Testis (tissue), 3 donors: Measurements from ENCODE around the gene TIPRL. TPM values are rescaled to one million over a fixed set of nuclear protein-coding genes. Genes with fewer than 3 reads are reported as not detected.
A peak's percentile ranks its signal among the peaks of the same experiment; 100 is the strongest.

Source experiments
- DNase-seq: peaks from one replicate; pipeline ENCODE4 v3.0.0-alpha.2; 2019
- H3K27ac ChIP-seq, 2 donors: fragments of 200-600 bp; sonication (generic); one replicate each; pipeline ENCODE4 v1.5.1; 2019
- H3K27me3 ChIP-seq: fragments of 200-600 bp; sonication (generic); one replicate; pipeline ENCODE4 v1.5.1; 2019
- H3K36me3 ChIP-seq: fragments of 200-600 bp; sonication (generic); one replicate; pipeline ENCODE4 v1.5.1; 2017; ENCODE audit warnings: low read depth; ENCODE audit errors: missing control alignments
- H3K4me1 ChIP-seq: fragments of 200-600 bp; sonication (generic); one replicate; pipeline ENCODE4 v1.5.1; 2019
- H3K4me3 ChIP-seq, 2 donors: fragments of 200-600 bp; sonication (generic); one replicate each; pipeline ENCODE4 v1.5.1; 2017 to 2019
- H3K9me3 ChIP-seq: fragments of 200-600 bp; sonication (generic); one replicate; pipeline ENCODE4 v1.5.1; 2017
- POLR2A ChIP-seq: fragments of 450-650 bp; IDR thresholded peaks from one replicate; pipeline ENCODE4 v1.6.1; 2017; ENCODE audit warnings: antibody characterized with exemption, mild to moderate bottlenecking, moderate library complexity
- WGBS, 2 donors: methylation state at CpG; one replicate each; pipeline ENCODE4 v1.1.5; 2018; 5-methylcytosine and 5-hydroxymethylcytosine counted together
- intact Hi-C: fragments of 100-400 bp; cut with DNase I; formaldehyde crosslinking; loops from one replicate; pipeline ENCODE4 v1.15.1; 2023; ENCODE audit warnings: low total_unique reads
- polyA plus RNA-seq: library from polyadenylated mRNA; stranded (reverse); fragments of 350-450 nt; fragmentation: Illumina TruSeq; extraction: RNeasy Lipid Tissue Mini Kit (QIAGEN cat#74804); gene quantifications from one replicate; pipeline ENCODE4 v1.2.3, GENCODE V29; 2014; ENCODE audit warnings: low read depth, low replicate concordance; ENCODE audit not compliant: insufficient read depth
- total RNA-seq, 2 donors: library from RNA; depleted of rRNA; stranded (reverse); fragments of >200 nt; gene quantifications; one replicate each; pipeline ENCODE4 v1.2.3, GENCODE V29; 2016
- TF ChIP-seq, protein P1 (sequence below), 3 experiments: fragments of 450-650 bp in 2 of 3; fragments of 200-600 bp in 1 of 3; sonication (generic) in 1 of 3; IDR thresholded peaks; one replicate each; pipeline ENCODE4 v1.5.1; 2016 to 2019; ENCODE audit warnings: antibody characterized with exemption in 3 of 3, mild to moderate bottlenecking in 2 of 3, moderate library complexity in 1 of 3

The TIPRL gene
- total and polyA plus RNA-seq, 3 donors from 2014 or later = 19.8 to 44.6 (median 23.5) TPM

DNA sequence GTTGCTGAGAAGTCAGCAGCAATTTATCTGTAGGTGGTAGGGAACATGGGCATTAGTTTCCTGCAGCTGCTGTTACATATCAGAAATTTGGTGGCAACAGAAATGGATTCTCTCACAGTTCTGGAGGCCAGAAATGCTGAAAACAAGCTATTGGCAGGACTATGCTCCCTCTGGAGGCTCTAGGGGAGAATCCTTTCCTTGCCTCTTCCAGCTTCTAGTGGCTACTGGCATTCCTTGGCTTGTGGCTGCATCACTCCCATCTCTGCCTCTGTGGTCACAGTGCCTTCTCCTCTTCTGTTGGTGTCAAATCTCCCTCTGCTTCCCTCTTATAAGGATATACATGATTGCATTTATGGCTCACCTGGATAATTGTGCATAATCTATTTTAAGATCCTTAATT, 44.5 kb downstream of the TIPRL start:
- Histone ChIP-seq H3K27ac (no peak overlapping the region), H3K27me3 (no peaks in the 10 kb centered on the region), H3K9me3 (no peaks in the 10 kb centered on the region), H3K36me3 (no peaks in the 10 kb centered on the region), H3K4me1 (peaks cover 9% of the 10 kb centered on the region), H3K4me3 (no peak overlapping the region)
- TF ChIP-seq, protein P1, sequence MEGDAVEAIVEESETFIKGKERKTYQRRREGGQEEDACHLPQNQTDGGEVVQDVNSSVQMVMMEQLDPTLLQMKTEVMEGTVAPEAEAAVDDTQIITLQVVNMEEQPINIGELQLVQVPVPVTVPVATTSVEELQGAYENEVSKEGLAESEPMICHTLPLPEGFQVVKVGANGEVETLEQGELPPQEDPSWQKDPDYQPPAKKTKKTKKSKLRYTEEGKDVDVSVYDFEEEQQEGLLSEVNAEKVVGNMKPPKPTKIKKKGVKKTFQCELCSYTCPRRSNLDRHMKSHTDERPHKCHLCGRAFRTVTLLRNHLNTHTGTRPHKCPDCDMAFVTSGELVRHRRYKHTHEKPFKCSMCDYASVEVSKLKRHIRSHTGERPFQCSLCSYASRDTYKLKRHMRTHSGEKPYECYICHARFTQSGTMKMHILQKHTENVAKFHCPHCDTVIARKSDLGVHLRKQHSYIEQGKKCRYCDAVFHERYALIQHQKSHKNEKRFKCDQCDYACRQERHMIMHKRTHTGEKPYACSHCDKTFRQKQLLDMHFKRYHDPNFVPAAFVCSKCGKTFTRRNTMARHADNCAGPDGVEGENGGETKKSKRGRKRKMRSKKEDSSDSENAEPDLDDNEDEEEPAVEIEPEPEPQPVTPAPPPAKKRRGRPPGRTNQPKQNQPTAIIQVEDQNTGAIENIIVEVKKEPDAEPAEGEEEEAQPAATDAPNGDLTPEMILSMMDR (IDR thresholded peaks at IDR 0.05) = no peak
- no peak for TF ChIP-seq POLR2A
- DNase-seq = no peak
- intact Hi-C loops = no loop called here

DNA sequence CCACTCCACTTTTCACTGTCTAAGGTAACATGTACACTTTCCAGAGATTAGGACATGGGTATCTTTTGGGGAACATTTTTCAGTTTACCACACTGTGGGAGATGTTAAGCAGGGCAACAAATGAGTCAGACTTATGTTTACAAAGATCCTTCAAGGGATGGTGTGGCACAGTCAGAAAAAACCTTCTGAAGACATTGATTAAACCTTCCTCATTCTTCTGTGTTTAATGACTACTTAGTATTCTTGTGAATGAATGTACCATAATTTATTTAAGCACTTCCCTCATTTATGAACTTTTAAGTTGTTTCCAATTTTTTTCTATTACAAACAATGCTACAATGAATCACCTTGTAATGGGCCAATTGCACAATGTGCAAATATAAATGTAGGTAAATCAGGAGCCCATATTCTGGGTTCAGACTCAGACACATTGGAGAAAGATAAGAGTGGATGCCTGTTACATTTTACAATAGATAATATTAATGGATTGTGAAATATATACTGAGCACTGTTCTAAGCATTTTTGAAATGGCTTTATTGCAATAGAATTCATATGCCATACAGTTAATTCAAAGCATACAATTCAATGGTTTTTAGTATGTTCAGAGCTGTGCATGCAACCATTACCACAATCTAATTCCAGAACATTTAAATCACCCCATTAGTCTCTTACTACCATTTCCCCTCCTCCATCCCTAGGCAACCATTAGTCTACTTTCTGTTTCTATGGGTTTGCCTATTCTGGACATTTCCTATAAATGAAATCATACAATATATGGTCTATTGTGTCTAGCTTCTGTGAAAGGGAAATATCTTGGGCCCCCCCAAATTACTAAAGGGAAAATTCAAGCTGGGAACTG, 45.1 kb downstream of the TIPRL start:
- Histone ChIP-seq H3K4me1 (peaks cover 15% of the 10 kb centered on the region), H3K36me3 (no peaks in the 10 kb centered on the region), H3K9me3 (no peaks in the 10 kb centered on the region), H3K27ac (no peak overlapping the region), H3K4me3 (no peak overlapping the region), H3K27me3 (no peaks in the 10 kb centered on the region)
- TF ChIP-seq, protein P1 (IDR thresholded peaks at IDR 0.05) = no peak
- no peak for TF ChIP-seq POLR2A
- intact Hi-C loops = no loop called here
- no peak for DNase-seq

DNA sequence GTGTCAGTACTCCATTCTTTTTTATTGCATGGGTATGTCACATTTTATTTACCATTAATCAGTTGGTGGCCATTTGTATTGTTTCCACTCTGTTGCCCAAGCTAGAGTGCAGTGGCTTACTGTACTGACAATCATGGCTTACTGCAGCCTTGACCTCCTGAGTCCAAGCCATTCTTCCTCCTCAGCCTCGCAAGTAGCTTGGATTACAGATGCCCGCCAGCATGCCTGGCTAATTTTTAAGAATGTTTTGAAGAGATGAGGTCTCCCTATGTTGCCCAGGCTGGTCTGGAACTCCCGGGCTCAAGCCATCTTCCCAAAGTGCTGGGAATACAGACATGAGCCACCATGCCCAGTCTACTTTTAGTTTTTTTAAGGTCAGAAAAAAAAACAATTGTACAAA, 46.2 kb downstream of the TIPRL start:
- Histone ChIP-seq H3K36me3 (no peaks in the 10 kb centered on the region), H3K27ac (peak overlapping the region in 1 of 2 donors; percentile 97), H3K4me1 (peaks cover 20% of the 10 kb centered on the region), H3K27me3 (no peaks in the 10 kb centered on the region), H3K4me3 (peak overlapping the region in 1 of 2 donors; percentile 96), H3K9me3 (no peaks in the 10 kb centered on the region)
- no peak for TF ChIP-seq POLR2A
- TF ChIP-seq, protein P1 (IDR thresholded peaks at IDR 0.05) = no peak
- no peak for DNase-seq
- intact Hi-C loops = no loop called here
- 71 to 73% methylated on average over 3 of the region's 3 CpGs for WGBS, 2 donors

DNA sequence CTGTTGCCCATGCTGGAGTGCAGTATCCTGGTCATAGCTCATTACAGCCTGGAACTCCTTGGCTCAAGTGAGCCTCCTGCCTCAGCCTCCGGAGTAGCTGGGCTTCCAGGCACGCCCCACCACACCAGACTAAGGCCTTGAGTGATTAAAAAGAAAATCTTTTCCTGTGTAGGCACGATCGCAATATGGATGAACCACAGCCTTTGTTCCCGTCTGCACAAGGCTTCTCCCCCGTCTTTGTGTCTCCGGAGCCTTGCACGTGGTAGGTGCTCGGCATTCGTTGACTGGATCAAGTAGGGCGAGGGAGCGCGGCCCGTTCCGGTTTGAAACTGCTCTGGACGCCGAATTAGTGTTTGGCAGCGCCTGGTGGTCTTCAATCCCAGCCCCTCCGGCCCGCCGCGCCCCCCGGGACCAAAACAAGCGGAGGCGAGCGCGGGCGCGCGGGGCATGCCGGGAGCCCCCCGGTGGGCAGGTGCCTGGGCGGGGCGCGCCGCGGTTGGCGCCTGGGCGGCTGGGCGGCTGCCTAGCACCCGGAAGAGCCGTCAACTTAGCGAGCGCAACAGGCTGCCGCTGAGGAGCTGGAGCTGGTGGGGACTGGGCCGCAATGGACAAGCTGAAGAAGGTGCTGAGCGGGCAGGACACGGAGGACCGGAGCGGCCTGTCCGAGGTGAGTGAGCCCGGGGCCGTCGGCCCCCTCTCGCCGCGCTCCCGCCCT, 46.9 kb downstream of the TIPRL start, which contains the start of gene SFT2D2:
Gene SFT2D2 (plus strand): TSS at position 529 of the 715 bp plus-strand sequence. CDS start 76 bp downstream, at position 605.
- Histone ChIP-seq H3K27ac (peak within 1 kb of the TSS; percentile 86 to 97), H3K27me3 (no peaks in the 10 kb centered on the region), H3K36me3 (no peaks in the 10 kb centered on the region), H3K4me1 (peaks cover 20% of the 10 kb centered on the region), H3K9me3 (no peaks in the 10 kb centered on the region), H3K4me3 (peak within 1 kb of the TSS; percentile 96 to 98)
- WGBS, 2 donors = 1% methylated on average over 18 to 52 of the region's 58 CpGs
- intact Hi-C loops = no loop called here
- peak; percentile 84 for DNase-seq
- TF ChIP-seq, protein P1 (IDR thresholded peaks at IDR 0.05) = no peak
- peak; percentile 51 for TF ChIP-seq POLR2A
